ENCODE measurements around the gene HSPB7. TPM values are rescaled to one million over a fixed set of nuclear protein-coding genes. Genes with fewer than 3 reads are reported as not detected.

Gene HSPB7
- total RNA-seq, 1 experiment from 2014 or later: not detected

GRCh38 chr1:15992582-15993500, 25.0 kb downstream of the HSPB7 start:
- Mint-ChIP-seq H3K9me3 (ENCODE audit: low read depth, unreplicated experiment) (no peaks in the 10 kb centered on the region), H3K27me3 (ENCODE audit: unreplicated experiment) (peaks cover 32% of the 10 kb centered on the region), H3K4me1 (ENCODE audit: low read depth, unreplicated experiment) (no peaks in the 10 kb centered on the region), H3K27ac (ENCODE audit: unreplicated experiment) (no peak overlapping the region), H3K36me3 (ENCODE audit: insufficient read depth, unreplicated experiment) (no peaks in the 10 kb centered on the region), H3K4me3 (ENCODE audit: low read depth, unreplicated experiment) (no peak overlapping the region)
- no peak for DNase-seq
- no TSS peak for BruUV-seq (replicated peaks)
- CTCF ChIA-PET: no interaction called here
- intact Hi-C loops (cut with micrococcal nuclease; ENCODE audit: unreplicated experiment): no loop called here
- no peak for TF ChIP-seq CTCF (IDR thresholded peaks at IDR 0.05; ENCODE audit: unreplicated experiment)

GRCh38 chr1:15992187-15992553, 25.7 kb downstream of the HSPB7 start:
- TF ChIP-seq CTCF (IDR thresholded peaks at IDR 0.05; ENCODE audit: unreplicated experiment): no peak
- H3K4me1 Mint-ChIP-seq (ENCODE audit: low read depth, unreplicated experiment): no peaks in the 10 kb centered on the region
- H3K4me3 Mint-ChIP-seq (ENCODE audit: low read depth, unreplicated experiment): no peak overlapping the region
- no peak for DNase-seq
- H3K27me3 Mint-ChIP-seq (ENCODE audit: unreplicated experiment): peaks cover 26% of the 10 kb centered on the region
- H3K36me3 Mint-ChIP-seq (ENCODE audit: insufficient read depth, unreplicated experiment): no peaks in the 10 kb centered on the region
- CTCF ChIA-PET: no interaction called here
- H3K9me3 Mint-ChIP-seq (ENCODE audit: low read depth, unreplicated experiment): no peaks in the 10 kb centered on the region
- no TSS peak for BruUV-seq (replicated peaks)
- intact Hi-C loops (cut with micrococcal nuclease; ENCODE audit: unreplicated experiment): no loop called here
- H3K27ac Mint-ChIP-seq (ENCODE audit: unreplicated experiment): no peak overlapping the region

- DNase-seq: no peak
- H3K27ac Mint-ChIP-seq (ENCODE audit: unreplicated experiment): no peak overlapping the region
- intact Hi-C loops (cut with micrococcal nuclease; ENCODE audit: unreplicated experiment): no loop called here
Observed at GRCh38 chr1:15991427-15992186, 26.2 kb downstream of the HSPB7 start.

GRCh38 chr1:15989776-15990175, 28.1 kb downstream of the HSPB7 start:
- no TSS peak for BruUV-seq (replicated peaks)
- Mint-ChIP-seq H3K4me1 (ENCODE audit: low read depth, unreplicated experiment) (no peaks in the 10 kb centered on the region), H3K27ac (ENCODE audit: unreplicated experiment) (no peak overlapping the region), H3K36me3 (ENCODE audit: insufficient read depth, unreplicated experiment) (no peaks in the 10 kb centered on the region), H3K27me3 (ENCODE audit: unreplicated experiment) (peaks cover 26% of the 10 kb centered on the region), H3K4me3 (ENCODE audit: low read depth, unreplicated experiment) (no peak overlapping the region), H3K9me3 (ENCODE audit: low read depth, unreplicated experiment) (no peaks in the 10 kb centered on the region)
- CTCF ChIA-PET: no interaction called here
- intact Hi-C loops (cut with micrococcal nuclease; ENCODE audit: unreplicated experiment): no loop called here
- no peak for TF ChIP-seq CTCF (IDR thresholded peaks at IDR 0.05; ENCODE audit: unreplicated experiment)
- DNase-seq: no peak

More at GRCh38 chr1:15991427-15992186, 26.2 kb downstream of the HSPB7 start:
- Mint-ChIP-seq H3K4me3 (ENCODE audit: low read depth, unreplicated experiment) (no peak overlapping the region), H3K27me3 (ENCODE audit: unreplicated experiment) (peaks cover 26% of the 10 kb centered on the region), H3K4me1 (ENCODE audit: low read depth, unreplicated experiment) (no peaks in the 10 kb centered on the region), H3K36me3 (ENCODE audit: insufficient read depth, unreplicated experiment) (no peaks in the 10 kb centered on the region), H3K9me3 (ENCODE audit: low read depth, unreplicated experiment) (no peaks in the 10 kb centered on the region)
- BruUV-seq (replicated peaks): no TSS peak
- CTCF ChIA-PET: no interaction called here
- TF ChIP-seq CTCF (IDR thresholded peaks at IDR 0.05; ENCODE audit: unreplicated experiment): no peak

All from Calu3 (cell line).